Activated CD4-positive, CD25-positive, alpha-beta regulatory T cell treated with anti-CD3 and anti-CD28 coated beads, Interleukin-2, amount 50 U/mL, for 24 hours (primary cell): ENCODE data around the gene SUPT20HL1.
"Not testable (repeated sequence)": the region's sequence is repeated elsewhere in the genome, so short reads cannot be mapped to it uniquely, and the experiment has no call there.

Experiments
- ATAC-seq, 2 donors: fragments of 150-1000 bp; cut with Tn5 transposase; one replicate each; pipeline ENCODE4 v1.10.0; 2021; ENCODE audit warnings: mild to moderate bottlenecking in 1 of 2, moderate library complexity in 1 of 2

The SUPT20HL1 gene

DNA sequence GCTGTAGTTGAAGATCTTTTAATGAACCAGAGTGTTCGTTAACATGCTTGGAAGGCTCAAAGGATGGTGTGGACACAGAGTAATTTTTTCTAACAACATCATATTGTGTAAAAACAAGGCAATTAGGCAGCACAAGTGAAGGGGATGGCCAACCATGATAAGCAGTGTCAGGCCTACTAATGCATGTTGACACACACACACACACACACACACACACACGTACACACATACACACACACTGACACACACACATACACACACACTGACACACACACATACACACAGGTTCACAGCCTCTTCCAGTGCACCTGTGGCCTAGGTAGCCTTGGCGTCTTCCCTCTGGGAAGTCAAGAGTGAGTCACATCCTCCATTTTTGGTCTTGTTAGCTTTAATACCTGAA is at the start of gene SUPT20HL1:
Gene SUPT20HL1 (plus strand): TSS at position 368 of the 400 bp plus-strand sequence. CDS start 2,122 bp downstream, outside the sequence.
- no peak for ATAC-seq

- not testable (repeated sequence) for ATAC-seq
Observed at GRCh38 chrX:24310916-24311315, 49.5 kb upstream of the SUPT20HL1 start.

DNA sequence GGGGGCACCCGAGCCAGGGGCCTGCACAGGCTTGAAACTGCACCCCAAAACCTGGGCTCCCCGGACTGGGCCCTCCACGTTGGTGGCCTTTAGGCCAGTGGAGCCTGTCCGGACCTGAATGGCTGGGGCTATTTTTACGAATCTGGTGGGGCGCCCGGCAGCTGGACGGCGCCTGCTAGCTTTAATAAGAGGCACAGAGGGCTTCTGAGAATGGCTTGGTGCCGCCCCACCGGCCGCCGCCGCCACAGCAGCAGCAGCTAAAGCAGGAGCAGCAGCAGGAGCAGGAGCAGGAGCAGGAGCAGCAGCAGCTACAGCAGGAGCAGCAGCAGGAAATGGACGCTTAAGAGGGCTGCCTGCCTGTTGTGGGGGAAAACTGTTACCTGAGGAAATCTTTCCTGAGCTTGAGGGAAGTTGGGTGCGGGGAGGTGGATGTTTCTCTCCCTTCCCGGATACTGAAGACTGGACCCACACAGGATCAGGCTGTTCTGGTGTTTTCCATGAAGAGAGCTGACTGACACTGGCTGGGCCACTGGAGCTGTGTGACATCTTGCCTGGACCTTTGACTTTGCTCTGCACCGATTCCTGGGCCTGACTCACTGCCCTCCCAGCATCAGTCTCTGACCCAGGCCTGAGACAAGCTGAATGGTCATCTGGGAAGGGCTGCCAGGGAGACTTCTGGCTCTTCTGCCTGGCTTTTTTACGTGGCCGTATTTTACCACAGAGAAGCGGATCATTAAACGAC is 48.8 kb upstream of the SUPT20HL1 start:
- not testable (repeated sequence) for ATAC-seq

- not testable (repeated sequence) for ATAC-seq
Observed at GRCh38 chrX:24312249-24312607, 48.2 kb upstream of the SUPT20HL1 start.

DNA sequence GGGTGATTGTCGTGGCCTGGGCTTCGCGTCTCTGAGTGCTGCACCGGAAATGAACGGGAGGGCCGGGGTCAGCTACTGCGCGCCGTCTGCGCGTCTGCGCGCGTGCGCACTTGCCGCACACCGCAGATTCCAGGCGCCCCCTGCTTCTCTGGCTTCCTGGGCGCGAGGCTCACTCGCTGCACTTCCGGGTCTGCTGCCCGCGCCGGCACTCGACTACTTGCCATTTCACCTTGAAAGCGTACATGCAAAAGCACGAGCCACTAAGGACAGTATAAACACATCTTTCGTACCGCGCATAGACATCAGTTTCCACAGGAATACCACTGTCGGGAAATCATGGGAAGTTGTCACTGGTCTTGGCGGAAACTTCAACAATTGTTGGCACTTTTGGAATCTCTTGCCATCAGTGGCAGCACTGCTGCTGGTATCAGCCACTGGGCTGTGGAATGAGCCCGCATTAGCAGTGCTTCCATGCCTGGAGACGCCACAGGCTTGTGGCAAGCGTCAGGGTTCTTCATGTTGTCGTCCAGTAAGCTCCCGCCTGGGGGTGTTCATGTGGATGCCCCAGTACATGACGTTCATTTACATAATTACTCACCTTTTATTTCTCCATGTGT is 46.3 kb upstream of the SUPT20HL1 start, which contains the start of gene SUPT20HL2:
Gene SUPT20HL2 (minus strand): TSS at position 51 of the 617 bp plus-strand sequence. CDS start 754 bp downstream, outside the sequence.
- no peak for ATAC-seq

DNA sequence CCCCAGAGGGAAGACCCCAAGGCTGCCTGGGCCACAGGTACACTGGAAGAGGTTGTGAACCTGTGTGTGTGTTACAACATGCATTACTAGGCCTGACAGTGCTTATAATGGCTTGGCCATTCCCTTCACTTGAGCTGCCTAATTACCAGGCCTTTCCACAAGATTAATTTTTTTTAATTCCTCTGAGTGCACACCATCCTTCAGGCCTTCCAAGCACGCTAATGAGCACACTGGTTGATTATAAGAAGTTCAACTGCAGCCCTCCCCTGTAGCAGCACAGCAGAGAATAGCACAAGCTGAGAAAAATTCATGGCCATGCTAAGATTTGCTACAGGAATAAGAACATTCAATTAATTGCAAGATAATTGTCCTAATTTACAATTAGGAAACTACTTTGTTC is 44.3 kb upstream of the SUPT20HL1 start:
- ATAC-seq = no peak

DNA sequence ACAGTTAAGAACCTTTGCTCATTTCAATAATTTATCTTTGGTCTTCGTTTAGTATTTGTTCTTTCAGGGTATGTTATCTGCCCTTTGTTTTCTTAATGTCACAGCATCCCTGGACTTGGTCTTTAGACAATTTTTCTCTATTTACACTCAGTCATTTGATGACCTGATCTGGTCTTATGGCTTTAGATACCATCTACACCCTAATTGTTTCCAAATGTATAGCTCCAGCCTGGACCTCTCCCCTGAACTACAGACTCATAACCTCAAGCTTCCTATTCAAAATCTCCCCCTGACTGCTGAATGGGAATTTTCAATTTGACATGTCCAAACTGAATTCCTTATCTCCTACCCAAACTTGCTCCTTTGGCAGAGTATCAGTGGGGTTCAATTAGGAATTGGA is 42.9 kb upstream of the SUPT20HL1 start:
- no peak for ATAC-seq

DNA sequence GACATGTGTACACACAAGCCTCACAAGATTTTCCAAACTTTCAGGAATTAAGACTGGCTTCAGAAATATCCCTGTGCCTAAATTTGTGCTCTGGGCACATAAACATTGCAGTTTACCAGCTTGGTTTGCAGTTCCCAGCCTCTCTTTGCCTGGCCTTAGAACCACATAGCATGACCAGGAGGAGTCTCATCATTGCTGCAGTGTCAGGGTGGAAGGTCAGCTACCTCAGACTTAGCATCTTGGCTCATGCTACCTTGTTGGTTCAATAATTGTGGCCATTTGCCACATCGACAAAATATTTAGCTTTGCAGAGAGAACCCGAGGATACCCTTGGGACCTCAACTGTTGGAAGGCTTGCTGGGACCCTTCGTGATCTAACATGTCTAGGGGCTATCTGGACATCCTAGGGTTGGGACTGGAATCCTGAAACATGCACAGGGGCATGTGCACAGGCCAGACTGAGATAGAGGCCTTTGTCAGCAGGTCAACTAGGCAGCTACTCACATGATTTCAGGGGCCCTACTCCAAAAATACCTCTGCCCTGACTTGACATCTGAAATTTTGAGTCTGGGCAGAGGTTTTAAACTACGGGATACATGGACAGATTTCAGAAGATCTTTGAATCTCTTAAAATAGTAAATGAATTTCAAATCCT is 38.6 kb upstream of the SUPT20HL1 start:
- ATAC-seq = no peak

- ATAC-seq = no peak
Observed at GRCh38 chrX:24325231-24325630, 35.2 kb upstream of the SUPT20HL1 start.

DNA sequence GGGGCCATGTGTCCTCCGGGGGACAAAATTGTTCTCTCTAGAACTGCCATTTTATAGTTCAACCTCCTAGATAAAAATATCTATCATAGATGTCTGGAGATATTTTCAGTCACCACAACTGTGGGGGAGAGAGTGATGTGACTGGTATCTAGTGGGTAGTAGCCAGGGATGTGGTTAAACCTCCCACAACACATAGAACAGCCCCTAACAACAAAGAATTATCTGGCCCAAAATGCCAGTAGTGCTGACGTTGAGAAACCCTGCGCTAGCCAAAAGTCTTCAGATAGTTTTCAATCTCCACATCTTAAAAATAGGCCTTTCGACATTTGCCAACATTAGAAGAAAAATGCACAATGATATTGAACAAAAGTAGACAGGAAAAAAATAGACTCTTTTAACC is 27.6 kb upstream of the SUPT20HL1 start:
- no peak for ATAC-seq

- ATAC-seq = no peak
Observed at GRCh38 chrX:24333371-24333770, 27.1 kb upstream of the SUPT20HL1 start.

- no peak for ATAC-seq
Observed at GRCh38 chrX:24334461-24334860, 26.0 kb upstream of the SUPT20HL1 start.

- ATAC-seq = no peak
Observed at GRCh38 chrX:24335871-24336270, 24.6 kb upstream of the SUPT20HL1 start.

- ATAC-seq = no peak
Observed at GRCh38 chrX:24339911-24340310, 20.5 kb upstream of the SUPT20HL1 start.

- no peak for ATAC-seq
Observed at GRCh38 chrX:24340501-24340900, 19.9 kb upstream of the SUPT20HL1 start.

DNA sequence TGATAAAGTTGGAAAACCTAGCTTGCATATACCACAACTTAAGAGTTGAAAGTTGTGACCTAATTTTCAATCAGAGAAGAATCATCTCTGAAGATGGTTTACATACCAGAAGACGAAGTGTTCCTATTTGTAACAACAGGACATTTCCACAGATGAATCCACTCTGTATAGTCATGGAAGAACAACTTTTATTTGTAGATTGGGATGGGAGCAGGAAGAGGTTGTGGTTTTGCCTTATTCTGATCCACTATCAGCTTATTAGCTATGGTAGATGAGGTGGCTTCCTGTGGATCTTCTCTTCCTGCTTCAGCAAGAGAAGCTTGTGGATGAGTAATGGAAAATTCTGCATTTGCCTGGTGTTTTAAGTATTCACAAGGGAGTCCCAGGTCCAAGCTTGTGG is 18.6 kb upstream of the SUPT20HL1 start:
- ATAC-seq = no peak

GRCh38 chrX:24343719-24344118 is 16.7 kb upstream of the SUPT20HL1 start:
- peak in 1 of 2 donors; percentile 43 for ATAC-seq

DNA sequence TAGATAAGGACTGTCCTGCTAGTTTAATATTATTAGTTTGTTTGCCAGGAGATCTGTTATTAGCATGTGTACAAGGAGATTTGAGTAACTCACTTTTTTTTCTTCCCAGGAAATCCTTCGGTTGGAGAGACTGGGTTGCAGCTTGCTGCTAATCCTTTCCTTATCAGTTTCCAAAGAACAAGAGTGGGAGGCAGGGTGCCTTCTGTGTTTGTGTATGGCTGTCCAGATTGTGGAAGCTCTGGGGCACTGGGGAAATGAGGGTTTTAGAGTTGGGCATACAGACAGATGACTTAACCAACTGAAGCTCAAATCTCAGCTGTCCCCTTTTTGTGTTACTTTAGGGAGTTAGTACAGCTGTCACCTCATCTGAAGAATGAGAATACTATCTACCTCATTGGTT is 12.6 kb upstream of the SUPT20HL1 start:
- no peak for ATAC-seq

- no peak for ATAC-seq
Observed at GRCh38 chrX:24350217-24350616, 10.2 kb upstream of the SUPT20HL1 start.

GRCh38 chrX:24355095-24355494 is 5.3 kb upstream of the SUPT20HL1 start:
- peak in 1 of 2 donors; percentile 9 for ATAC-seq

- no peak for ATAC-seq
Observed at GRCh38 chrX:24357106-24357505, 3.3 kb upstream of the SUPT20HL1 start.

DNA sequence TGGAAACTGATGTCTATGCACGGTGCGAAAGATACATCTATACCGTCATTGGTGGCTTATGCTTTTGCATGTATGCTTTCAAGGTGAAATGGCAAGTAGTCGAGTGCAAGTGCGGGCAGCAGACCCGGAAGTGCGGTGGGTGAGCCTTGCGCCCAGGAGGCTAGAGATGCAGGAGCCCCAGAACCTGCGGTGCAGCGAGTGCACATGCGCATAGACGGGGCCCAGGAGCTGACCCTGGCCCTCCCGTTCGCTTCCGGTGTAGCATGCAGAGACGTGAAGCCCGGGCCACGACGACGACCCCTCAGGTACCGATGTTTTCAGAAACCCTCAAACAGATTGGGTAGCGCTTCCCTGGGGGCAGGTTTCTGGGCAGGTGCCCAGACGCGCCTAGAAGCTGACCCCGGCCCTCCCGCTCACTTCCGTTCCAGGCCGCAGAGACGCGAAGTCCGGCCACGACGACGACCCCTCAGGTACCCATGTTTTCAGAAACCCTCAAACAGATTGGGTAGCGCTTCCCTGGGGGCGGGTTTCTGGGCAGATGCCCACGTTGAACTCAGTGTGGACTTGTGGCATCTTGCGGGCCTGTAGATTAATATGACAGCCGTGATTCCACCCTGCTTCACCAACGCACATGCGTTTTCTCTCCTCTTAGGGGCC is 1.8 kb downstream of the SUPT20HL1 start:
- ATAC-seq = not testable (repeated sequence)
